Tibial nerve (tissue), 4 donors: Measurements from ENCODE around the gene DPM3.

Experiments
- EP300 ChIP-seq, 2 donors: sonication (generic); formaldehyde crosslinking; IDR thresholded peaks; one replicate each; pipeline ENCODE4 v1.6.1; 2017; ENCODE audit warnings: antibody characterized with exemption in 2 of 2, mild to moderate bottlenecking in 1 of 2
- POLR2A ChIP-seq, 2 donors: fragments of 450-650 bp; IDR thresholded peaks; one replicate each; pipeline ENCODE4 v1.6.1; 2017; ENCODE audit warnings: antibody characterized with exemption in 2 of 2, mild to moderate bottlenecking in 2 of 2, moderate library complexity in 2 of 2
- TF ChIP-seq, protein P1 (sequence below), 5 experiments: fragments of 200-600 bp in 3 of 5; fragments of 450-650 bp in 2 of 5; sonication (generic) in 3 of 5; IDR thresholded peaks; one replicate each; pipeline ENCODE4 v1.5.1; 2016 to 2019; ENCODE audit warnings: antibody characterized with exemption in 5 of 5, mild to moderate bottlenecking in 3 of 5, moderate library complexity in 2 of 5

GRCh38 chr1:155170101-155170785 lies 29.9 kb upstream of the DPM3 start:
- TF ChIP-seq, protein P1, sequence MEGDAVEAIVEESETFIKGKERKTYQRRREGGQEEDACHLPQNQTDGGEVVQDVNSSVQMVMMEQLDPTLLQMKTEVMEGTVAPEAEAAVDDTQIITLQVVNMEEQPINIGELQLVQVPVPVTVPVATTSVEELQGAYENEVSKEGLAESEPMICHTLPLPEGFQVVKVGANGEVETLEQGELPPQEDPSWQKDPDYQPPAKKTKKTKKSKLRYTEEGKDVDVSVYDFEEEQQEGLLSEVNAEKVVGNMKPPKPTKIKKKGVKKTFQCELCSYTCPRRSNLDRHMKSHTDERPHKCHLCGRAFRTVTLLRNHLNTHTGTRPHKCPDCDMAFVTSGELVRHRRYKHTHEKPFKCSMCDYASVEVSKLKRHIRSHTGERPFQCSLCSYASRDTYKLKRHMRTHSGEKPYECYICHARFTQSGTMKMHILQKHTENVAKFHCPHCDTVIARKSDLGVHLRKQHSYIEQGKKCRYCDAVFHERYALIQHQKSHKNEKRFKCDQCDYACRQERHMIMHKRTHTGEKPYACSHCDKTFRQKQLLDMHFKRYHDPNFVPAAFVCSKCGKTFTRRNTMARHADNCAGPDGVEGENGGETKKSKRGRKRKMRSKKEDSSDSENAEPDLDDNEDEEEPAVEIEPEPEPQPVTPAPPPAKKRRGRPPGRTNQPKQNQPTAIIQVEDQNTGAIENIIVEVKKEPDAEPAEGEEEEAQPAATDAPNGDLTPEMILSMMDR (IDR thresholded peaks at IDR 0.05), result no peak
- no peak for TF ChIP-seq POLR2A (IDR thresholded peaks at IDR 0.05)
- TF ChIP-seq EP300 (IDR thresholded peaks at IDR 0.05), result no peak
